ENCODE measurements around the gene MT1F. TPM values are rescaled to one million over a fixed set of nuclear protein-coding genes. Genes with fewer than 3 reads are reported as not detected.

Gene MT1F
- total RNA-seq, 2 experiments from 2014 or later: 0.44 TPM; not detected in 1

DNA sequence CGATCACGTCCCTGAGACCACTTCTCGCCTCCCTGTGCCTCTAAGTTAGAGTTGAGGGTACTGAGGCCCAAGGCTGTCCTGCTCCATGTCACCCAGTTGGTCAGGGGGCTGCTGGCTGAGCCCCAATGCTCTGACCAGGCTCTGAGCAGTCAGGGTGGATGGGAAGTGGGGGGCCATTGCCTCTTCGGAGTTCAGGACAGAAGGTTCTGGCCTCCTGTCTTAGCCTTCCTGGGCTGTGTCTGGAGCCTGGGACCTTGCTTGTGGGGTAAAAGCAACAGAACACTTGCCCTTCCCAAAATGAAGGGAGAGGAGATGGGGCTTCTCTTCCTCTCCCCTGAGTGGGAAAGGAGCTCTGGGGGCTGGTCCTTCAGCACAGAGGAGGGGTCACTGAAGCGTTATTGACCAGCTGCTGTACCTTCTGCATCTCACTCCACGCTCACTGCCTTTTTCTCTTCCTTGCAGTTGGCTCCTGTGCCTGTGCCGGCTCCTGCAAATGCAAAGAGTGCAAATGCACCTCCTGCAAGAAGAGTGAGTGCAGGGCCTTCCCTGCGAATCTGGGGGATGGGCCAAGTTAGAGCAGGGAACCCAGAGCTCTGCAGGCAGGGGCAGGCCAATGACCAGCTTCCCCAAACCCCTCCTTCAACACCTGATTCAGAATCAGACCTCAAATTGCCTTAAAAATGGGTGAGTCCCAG lies 25.1 kb downstream of the MT1F start:
- peak; percentile 7 for DNase-seq (ENCODE audit: low spot score)
- no peaks in the 10 kb centered on the region for H3K9me2 ChIP-seq (ENCODE audit: insufficient read depth, low read length)

DNA sequence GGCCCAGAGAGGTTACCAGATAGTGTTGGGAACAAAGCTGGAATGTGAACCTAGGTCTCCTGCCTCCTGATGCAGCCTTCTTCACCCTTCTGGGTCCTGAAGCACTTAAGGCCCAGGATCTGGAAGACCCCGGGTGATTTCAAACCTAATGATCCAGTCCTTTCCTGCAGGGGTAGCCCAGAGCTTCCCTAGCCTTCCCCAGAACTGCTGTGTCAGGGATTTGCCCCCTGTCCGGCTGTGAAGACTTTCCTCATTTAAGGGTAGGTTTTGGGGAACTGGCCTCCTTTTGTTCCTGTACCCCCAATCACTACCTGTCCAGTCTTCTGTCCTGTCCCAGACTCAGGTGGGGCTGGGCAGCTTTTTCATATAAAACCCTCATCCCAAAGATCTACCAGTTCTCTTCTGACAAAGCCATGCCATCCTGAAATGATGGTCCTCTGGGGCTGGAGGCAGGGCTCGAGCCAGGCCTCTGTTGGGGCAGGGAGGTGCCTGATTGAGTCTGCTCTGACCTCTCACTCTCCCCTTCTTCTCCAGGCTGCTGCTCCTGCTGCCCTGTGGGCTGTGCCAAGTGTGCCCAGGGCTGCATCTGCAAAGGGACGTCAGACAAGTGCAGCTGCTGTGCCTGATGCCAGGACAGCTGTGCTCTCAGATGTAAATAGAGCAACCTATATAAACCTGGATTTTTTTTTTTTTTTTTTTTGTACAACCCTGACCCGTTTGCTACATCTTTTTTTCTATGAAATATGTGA lies 25.8 kb downstream of the MT1F start:
- BruUV-seq (replicated peaks): no TSS peak
- TF ChIP-seq, protein P1, sequence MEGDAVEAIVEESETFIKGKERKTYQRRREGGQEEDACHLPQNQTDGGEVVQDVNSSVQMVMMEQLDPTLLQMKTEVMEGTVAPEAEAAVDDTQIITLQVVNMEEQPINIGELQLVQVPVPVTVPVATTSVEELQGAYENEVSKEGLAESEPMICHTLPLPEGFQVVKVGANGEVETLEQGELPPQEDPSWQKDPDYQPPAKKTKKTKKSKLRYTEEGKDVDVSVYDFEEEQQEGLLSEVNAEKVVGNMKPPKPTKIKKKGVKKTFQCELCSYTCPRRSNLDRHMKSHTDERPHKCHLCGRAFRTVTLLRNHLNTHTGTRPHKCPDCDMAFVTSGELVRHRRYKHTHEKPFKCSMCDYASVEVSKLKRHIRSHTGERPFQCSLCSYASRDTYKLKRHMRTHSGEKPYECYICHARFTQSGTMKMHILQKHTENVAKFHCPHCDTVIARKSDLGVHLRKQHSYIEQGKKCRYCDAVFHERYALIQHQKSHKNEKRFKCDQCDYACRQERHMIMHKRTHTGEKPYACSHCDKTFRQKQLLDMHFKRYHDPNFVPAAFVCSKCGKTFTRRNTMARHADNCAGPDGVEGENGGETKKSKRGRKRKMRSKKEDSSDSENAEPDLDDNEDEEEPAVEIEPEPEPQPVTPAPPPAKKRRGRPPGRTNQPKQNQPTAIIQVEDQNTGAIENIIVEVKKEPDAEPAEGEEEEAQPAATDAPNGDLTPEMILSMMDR (conservative IDR thresholded peaks at IDR 0.05; ENCODE audit: low read length): no peak
- TF ChIP-seq EZH2phosphoT487 (IDR thresholded peaks at IDR 0.05; ENCODE audit: borderline replicate concordance, low read depth, low read length): no peak
- H3K27ac ChIP-seq (ENCODE audit: low read depth, low read length, poor library complexity, severe bottlenecking): no peak overlapping the region
- no peaks in the 10 kb centered on the region for H3K36me3 ChIP-seq (ENCODE audit: insufficient read depth, low read length)
- intact Hi-C loops (cut with micrococcal nuclease; ENCODE audit: unreplicated experiment): no loop called here
- no peaks in the 10 kb centered on the region for H4K20me1 ChIP-seq (ENCODE audit: insufficient read depth, low read length)
- H3K9me2 ChIP-seq (ENCODE audit: insufficient read depth, low read length): no peaks in the 10 kb centered on the region
- DNase-seq (ENCODE audit: low spot score): no peak
- no peak overlapping the region for H2AFZ ChIP-seq (ENCODE audit: low read length)
- POLR2A ChIA-PET: interaction anchor here (0.7 to 2.0 kb wide), 5 partner anchors 12 to 163 kb away, joined by 3 to 17 read pairs (median 3); no protein-coding TSS in a partner anchor
- CTCF ChIA-PET (ENCODE audit: unreplicated experiment): interaction anchor here (1.9 kb wide), 1 partner anchor 18 kb away, joined by 9 read pairs; no protein-coding TSS in a partner anchor
- H3K4me3 ChIP-seq (ENCODE audit: low read depth, low read length, poor library complexity, severe bottlenecking): no peak overlapping the region
- no peaks in the 10 kb centered on the region for H3K9me3 ChIP-seq (ENCODE audit: low read length)
- H3K4me2 ChIP-seq (ENCODE audit: low read length): 0 out of 2 replicates have a peak overlapping the region, but pooled peaks have one; percentile 78
- no peaks in the 10 kb centered on the region for H3K79me2 ChIP-seq (ENCODE audit: insufficient read depth, low read depth, low read length)
- peaks cover 22% of the 10 kb centered on the region for H3K4me1 ChIP-seq (ENCODE audit: insufficient read depth, low read length, poor library complexity, severe bottlenecking)

More for the DNA sequence above, 25.1 kb downstream of the MT1F start:
- CTCF ChIA-PET (ENCODE audit: unreplicated experiment): interaction anchor here (1.9 kb wide), 1 partner anchor 19 kb away, joined by 9 read pairs; no protein-coding TSS in a partner anchor
- no peaks in the 10 kb centered on the region for H3K79me2 ChIP-seq (ENCODE audit: insufficient read depth, low read depth, low read length)
- intact Hi-C loops (cut with micrococcal nuclease; ENCODE audit: unreplicated experiment): no loop called here
- TSS peak; percentile 94 for BruUV-seq (replicated peaks)
- H3K4me2 ChIP-seq (ENCODE audit: low read length): peak overlapping the region; percentile 78
- H3K9me3 ChIP-seq (ENCODE audit: low read length): no peaks in the 10 kb centered on the region
- H3K4me3 ChIP-seq (ENCODE audit: low read depth, low read length, poor library complexity, severe bottlenecking): peak overlapping the region; percentile 69
- no peak overlapping the region for H3K27ac ChIP-seq (ENCODE audit: low read depth, low read length, poor library complexity, severe bottlenecking)
- TF ChIP-seq EZH2phosphoT487 (IDR thresholded peaks at IDR 0.05; ENCODE audit: borderline replicate concordance, low read depth, low read length): no peak
- TF ChIP-seq, protein P1 (conservative IDR thresholded peaks at IDR 0.05; ENCODE audit: low read length): no peak
- H3K36me3 ChIP-seq (ENCODE audit: insufficient read depth, low read length): no peaks in the 10 kb centered on the region
- H2AFZ ChIP-seq (ENCODE audit: low read length): peak overlapping the region; percentile 65
- no peaks in the 10 kb centered on the region for H4K20me1 ChIP-seq (ENCODE audit: insufficient read depth, low read length)
- peaks cover 22% of the 10 kb centered on the region for H3K4me1 ChIP-seq (ENCODE audit: insufficient read depth, low read length, poor library complexity, severe bottlenecking)
- POLR2A ChIA-PET: interaction anchor here (0.5 to 2.0 kb wide), 6 partner anchors 13 to 1725 kb away, joined by 3 to 17 read pairs (median 3); no protein-coding TSS in a partner anchor
